GM12801 (cell line): ENCODE data around the gene MYOM1.

Experiments used
- TF ChIP-seq, protein P1 (sequence below): IDR thresholded peaks from one replicate; pipeline ENCODE4 v1.5.1; 2011; ENCODE audit warnings: control low read depth; ENCODE audit not compliant: insufficient read length; ENCODE audit errors: extremely low read depth

MYOM1 gene

DNA sequence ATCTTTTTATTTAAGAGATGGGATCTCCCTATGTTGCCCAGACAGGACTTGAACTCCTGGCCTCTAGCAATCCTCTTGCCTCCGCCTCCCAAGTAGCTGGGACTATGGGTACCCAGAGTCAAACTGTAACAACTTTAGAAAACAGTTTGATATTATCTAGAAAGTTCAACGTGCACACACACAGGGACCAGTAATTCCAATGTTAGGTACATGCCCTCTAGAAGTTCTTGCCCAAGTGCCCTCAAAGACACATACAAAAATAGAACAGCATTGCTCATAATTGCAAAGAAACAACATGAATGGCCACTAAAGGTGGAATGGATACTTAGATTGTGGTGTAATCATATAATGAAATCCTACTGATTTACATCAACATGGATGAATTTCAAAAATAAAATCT, 194.2 kb downstream of the MYOM1 start:
- TF ChIP-seq, protein P1, sequence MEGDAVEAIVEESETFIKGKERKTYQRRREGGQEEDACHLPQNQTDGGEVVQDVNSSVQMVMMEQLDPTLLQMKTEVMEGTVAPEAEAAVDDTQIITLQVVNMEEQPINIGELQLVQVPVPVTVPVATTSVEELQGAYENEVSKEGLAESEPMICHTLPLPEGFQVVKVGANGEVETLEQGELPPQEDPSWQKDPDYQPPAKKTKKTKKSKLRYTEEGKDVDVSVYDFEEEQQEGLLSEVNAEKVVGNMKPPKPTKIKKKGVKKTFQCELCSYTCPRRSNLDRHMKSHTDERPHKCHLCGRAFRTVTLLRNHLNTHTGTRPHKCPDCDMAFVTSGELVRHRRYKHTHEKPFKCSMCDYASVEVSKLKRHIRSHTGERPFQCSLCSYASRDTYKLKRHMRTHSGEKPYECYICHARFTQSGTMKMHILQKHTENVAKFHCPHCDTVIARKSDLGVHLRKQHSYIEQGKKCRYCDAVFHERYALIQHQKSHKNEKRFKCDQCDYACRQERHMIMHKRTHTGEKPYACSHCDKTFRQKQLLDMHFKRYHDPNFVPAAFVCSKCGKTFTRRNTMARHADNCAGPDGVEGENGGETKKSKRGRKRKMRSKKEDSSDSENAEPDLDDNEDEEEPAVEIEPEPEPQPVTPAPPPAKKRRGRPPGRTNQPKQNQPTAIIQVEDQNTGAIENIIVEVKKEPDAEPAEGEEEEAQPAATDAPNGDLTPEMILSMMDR, result no peak
